ENCODE data around the gene PPFIA1.

The PPFIA1 gene

GRCh38 chr11:70419307-70420007, 149.0 kb downstream of the PPFIA1 start:
- no peak for DNase-seq

- DNase-seq: no peak
Observed at GRCh38 chr11:70420008-70420464, 149.5 kb downstream of the PPFIA1 start.

GRCh38 chr11:70420496-70420895, 150.0 kb downstream of the PPFIA1 start:
- DNase-seq: no peak

GRCh38 chr11:70421123-70421522, 150.6 kb downstream of the PPFIA1 start:
- DNase-seq: no peak

GRCh38 chr11:70422692-70423522, 152.4 kb downstream of the PPFIA1 start:
- no peak for DNase-seq

GRCh38 chr11:70423523-70424505, 153.3 kb downstream of the PPFIA1 start:
- DNase-seq: no peak

GRCh38 chr11:70424765-70425344, 154.4 kb downstream of the PPFIA1 start:
- no peak for DNase-seq

- no peak for DNase-seq
Observed at GRCh38 chr11:70427436-70427835, 156.9 kb downstream of the PPFIA1 start.

GRCh38 chr11:70428701-70429427, 158.4 kb downstream of the PPFIA1 start:
- DNase-seq: no peak

GRCh38 chr11:70429428-70429705, 158.9 kb downstream of the PPFIA1 start:
- no peak for DNase-seq

GRCh38 chr11:70429724-70430521, 159.4 kb downstream of the PPFIA1 start:
- DNase-seq: no peak

GRCh38 chr11:70430671-70431574, 160.4 kb downstream of the PPFIA1 start:
- DNase-seq: no peak

GRCh38 chr11:70431611-70432010, 161.1 kb downstream of the PPFIA1 start:
- no peak for DNase-seq

- no peak for DNase-seq
Observed at GRCh38 chr11:70432065-70432464, 161.6 kb downstream of the PPFIA1 start.

- no peak for DNase-seq
Observed at GRCh38 chr11:70432580-70432979, 162.1 kb downstream of the PPFIA1 start.

GRCh38 chr11:70433038-70433437, 162.5 kb downstream of the PPFIA1 start:
- no peak for DNase-seq

- DNase-seq: no peak
Observed at GRCh38 chr11:70433526-70433925, 163.0 kb downstream of the PPFIA1 start.
